HG03045 (cell line): ENCODE results near the gene CCDC138.
A peak's percentile ranks its signal among the peaks of the same experiment; 100 is the strongest.
"Not testable (repeated sequence)": the region's sequence is repeated elsewhere in the genome, so short reads cannot be mapped to it uniquely, and the experiment has no call there.

Experiments used
- ATAC-seq: cut with Tn5 transposase; IDR thresholded peaks from one replicate; pipeline ENCODE4 v1.9.1; 2021; ENCODE audit warnings: mild to moderate bottlenecking, moderate library complexity; ENCODE audit not compliant: unreplicated experiment

Gene CCDC138, protein sequence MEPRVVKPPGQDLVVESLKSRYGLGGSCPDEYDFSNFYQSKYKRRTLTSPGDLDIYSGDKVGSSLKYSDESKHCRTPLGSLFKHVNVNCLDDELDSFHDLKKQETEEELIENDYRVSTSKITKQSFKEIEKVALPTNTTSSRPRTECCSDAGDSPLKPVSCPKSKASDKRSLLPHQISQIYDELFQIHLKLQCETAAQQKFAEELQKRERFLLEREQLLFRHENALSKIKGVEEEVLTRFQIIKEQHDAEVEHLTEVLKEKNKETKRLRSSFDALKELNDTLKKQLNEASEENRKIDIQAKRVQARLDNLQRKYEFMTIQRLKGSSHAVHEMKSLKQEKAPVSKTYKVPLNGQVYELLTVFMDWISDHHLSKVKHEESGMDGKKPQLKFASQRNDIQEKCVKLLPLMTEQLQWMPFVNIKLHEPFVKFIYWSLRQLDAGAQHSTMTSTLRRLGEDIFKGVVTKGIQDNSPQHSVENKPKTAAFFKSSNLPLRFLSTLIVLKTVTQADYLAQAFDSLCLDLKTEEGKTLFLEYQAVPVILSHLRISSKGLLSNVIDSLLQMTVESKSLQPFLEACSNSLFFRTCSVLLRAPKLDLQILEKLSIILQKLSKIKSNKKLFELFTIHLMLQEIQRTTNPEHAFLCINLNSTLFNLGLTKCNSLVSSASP

GRCh38 chr2:108786354-108787215 is at the start of gene CCDC138:
TSS of gene CCDC138 (plus strand) at chr2:108786771. CDS start at chr2:108786823, 52 bp downstream.
- peak; percentile 95 for ATAC-seq

- not testable (repeated sequence) for ATAC-seq
These were observed 28.6 kb upstream of the CCDC138 start for GRCh38 chr2:108757973-108758372.

DNA sequence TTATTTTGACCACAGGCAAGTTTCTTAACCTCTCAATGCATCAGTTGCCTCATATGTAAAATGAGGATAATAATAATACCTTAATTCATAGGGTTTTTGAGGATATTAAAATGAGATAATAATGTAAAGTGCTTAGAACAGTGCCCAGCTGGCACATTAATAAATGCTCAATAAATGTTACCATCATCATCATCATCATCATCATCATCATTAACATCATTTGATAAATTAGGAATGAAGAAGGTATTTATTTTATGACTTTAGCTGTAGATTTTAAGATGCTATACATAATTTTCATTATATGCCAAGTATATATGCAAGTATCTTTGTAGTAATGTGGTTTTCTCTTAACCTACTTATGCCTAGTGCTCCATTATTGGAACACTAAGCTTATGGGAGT is 24.0 kb upstream of the CCDC138 start:
- not testable (repeated sequence) for ATAC-seq

DNA sequence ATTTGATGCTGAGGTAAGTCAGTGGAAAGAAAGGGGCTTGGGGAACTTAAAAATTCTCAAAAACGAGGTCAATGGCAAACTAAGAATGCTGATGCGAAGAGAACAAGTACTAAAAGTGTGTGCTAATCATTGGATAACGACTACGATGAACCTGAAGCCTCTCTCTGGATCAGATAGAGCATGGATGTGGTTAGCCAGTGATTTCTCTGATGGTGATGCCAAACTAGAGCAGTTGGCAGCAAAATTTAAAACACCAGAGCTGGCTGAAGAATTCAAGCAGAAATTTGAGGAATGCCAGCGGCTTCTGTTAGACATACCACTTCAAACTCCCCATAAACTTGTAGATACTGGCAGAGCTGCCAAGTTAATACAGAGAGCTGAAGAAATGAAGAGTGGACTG is 19.9 kb upstream of the CCDC138 start:
- ATAC-seq: not testable (repeated sequence)

DNA sequence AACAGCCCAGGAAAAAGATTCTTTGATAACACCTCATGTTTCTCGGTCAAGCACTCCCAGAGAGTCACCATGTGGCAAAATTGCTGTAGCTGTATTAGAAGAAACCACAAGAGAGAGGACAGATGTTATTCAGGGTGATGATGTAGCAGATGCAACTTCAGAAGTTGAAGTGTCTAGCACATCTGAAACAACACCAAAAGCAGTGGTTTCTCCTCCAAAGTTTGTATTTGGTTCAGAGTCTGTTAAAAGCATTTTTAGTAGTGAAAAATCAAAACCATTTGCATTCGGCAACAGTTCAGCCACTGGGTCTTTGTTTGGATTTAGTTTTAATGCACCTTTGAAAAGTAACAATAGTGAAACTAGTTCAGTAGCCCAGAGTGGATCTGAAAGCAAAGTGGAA is 18.7 kb upstream of the CCDC138 start:
- not testable (repeated sequence) for ATAC-seq

- peak; percentile 72 for ATAC-seq
These were observed 10.1 kb upstream of the CCDC138 start for GRCh38 chr2:108776475-108776874.

DNA sequence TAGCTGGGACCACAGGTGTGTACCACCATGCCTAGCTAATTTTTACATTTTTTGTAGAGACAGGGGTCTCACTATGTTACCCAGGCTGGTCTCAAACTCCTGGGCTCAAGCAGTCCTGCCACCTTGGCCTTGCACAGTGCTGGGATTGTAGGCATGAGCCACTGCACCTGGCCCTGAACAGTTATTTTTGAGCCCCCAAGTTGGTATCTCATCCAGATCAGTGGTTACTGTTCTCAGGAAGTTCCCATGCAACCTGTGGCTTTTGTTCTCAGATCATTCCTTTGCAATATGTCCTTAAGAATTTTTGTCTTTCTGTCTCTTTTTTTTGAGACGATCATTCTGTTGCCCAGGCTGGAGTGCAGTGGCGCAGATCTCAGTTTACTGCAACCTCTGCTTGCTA is 7.7 kb upstream of the CCDC138 start:
- ATAC-seq: no peak

- ATAC-seq: no peak
These were observed 590 bp upstream of the CCDC138 start for GRCh38 chr2:108786008-108786353.

- ATAC-seq: no peak
These were observed 608 bp downstream of the CCDC138 start for GRCh38 chr2:108787216-108787541.

- no peak for ATAC-seq
These were observed 16.6 kb downstream of the CCDC138 start for GRCh38 chr2:108803045-108803736.

GRCh38 chr2:108805032-108805431 is 18.5 kb downstream of the CCDC138 start:
- no peak for ATAC-seq

DNA sequence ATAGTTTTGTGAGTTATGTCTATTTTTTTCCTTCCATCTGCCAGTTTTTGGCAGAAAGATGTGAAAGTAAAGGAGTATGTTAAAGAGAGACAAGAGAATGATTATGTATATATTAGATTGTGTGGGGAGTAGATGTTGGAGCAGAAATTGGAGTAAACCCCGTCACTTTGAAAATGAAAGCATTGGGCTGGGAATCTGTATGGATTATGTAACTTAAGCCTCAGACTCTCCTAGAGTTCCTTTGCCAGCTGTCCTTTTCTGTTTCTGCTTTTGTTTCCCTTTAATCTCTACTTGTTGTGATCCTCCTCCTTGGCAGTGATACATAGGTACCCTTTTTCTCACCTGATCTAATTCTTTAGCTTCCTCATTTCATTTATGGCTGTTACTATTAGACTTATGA is 19.2 kb downstream of the CCDC138 start:
- ATAC-seq: no peak

DNA sequence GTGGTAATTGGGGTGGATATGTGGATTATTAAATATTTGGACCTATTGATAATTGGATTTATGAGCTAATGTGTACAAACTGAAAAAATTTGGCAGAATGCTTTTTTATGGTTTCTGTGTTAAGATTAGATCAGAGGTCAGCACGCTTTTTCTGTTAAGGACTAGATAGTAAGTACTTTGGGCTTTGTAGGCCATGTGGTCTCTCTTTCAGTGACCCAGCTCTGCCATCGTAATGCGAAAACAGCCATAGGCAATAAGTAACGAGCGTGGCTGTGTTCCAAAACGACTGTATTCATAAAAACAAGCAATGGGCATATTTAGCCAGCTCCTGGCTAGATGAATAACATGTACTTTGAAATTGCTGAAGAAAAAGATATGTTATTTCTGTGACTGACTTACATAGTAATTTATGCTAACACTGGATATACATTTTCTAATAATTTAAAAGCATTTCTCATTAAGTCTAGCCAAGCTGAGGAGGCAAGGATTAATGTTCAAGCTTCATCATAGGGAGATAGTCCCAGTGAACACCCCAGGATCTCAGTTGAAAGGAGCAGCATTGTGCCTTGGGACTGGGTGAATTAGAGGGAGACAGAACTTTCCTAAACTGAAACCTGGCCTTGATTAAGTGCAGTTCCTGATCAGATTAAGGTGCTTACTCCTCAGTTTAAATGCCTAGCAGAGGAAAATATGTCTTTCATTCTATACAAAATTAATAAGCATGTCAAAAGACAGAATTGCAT is 20.0 kb downstream of the CCDC138 start:
- ATAC-seq: no peak

DNA sequence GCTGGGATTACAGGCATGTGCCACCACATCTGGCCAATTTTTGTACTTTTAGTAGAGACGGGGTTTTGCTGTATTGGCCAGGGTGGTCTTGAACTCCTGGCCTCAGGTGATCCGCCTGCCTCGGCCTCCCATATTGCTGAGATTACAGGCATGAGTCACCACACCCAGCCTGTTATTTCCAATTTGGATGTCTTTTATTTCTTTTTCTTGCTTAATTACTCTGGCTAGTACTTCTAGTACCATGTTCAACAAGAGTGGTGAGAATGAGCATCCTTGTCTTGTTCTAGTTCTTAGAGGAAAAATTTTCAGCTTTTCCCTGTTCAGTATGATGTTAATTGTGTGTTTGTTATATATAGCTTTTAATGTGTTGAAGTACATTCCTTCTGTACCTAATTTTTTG is 23.4 kb downstream of the CCDC138 start:
- no peak for ATAC-seq

DNA sequence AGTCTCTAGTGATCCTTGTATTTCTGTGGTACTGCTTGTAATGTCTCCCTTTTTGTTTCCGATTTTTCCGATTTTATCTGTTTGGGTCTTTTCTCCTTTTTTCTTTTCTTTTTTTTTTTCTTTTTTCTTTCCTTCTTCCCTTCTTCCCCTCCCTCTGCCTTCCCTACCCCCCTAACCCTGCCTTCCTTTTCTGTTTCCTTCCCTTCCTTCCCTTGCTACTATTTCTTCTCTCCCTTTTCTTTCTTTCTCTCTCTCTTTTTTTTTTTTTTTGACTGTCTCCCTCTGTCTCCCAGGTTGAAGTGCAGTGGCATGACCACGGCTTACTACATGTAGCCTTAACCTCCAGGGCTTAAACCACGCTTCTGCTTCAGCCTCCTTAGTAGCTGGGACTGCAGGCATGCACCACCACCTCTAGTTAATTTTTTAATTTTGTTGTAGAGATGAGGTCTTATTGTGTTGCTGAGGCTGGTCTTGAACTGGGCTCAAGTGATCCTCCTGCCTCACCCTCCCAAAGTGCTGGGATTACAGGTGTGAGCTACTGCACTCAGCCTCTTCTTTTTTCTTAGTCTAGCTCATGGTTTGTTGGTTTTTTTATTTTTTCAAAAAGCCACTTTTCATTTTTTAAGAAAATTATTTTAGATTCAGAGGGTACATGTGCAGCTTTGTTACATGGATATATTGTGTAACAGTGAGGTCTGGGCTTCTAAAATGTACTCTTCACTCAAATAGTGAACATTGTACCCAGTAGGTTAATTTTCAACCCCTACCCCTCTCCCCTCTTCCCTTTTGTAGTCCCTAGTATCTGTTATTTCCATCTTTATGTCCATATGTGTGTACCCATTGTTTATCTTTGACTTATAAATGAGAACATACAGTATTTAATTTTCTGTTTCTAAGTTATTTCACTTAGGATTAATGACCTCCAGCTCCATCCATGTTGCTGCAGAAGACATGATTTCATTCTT is 24.7 kb downstream of the CCDC138 start:
- no peak for ATAC-seq

GRCh38 chr2:108813732-108814131 is 27.2 kb downstream of the CCDC138 start:
- ATAC-seq: no peak

DNA sequence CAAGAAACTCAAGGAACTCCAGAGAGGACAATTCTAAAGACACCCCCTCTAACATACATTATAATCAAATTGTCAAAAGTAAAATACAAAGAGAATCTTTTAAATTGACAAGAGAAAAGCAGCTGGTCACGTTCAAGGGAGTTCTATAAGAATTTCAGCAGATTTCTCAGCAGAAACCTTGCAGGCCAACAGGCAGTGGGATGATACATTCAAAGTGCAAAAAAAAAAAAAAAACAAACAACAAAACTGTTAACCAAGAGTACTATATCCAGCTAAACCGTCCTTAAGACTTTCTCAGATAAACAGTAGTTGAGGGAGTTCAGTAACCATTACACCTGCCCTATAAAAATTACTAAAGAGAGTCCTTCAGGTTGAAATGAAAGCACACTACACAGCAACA is 33.9 kb downstream of the CCDC138 start:
- no peak for ATAC-seq

DNA sequence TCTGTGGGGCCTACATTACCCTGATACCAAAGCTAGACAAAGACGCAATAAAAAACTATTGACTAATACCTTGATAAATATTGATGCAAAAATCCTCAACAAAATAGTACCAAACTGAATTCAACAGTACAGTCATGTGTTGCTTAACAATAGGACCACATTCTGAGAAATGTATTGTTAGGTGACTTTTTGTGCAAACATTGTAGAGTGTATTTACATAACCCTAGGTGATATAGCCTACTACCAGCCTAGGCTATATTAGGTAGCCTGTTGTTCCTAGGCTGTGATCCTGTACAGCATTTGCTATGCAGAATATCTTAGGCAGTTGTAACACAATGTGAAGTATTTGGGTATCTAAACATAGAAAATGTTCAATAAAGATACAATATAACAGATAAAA is 36.7 kb downstream of the CCDC138 start:
- ATAC-seq: no peak
